HG03175 (cell line): ENCODE results near the gene RBM20.

Source experiments
- ATAC-seq: cut with Tn5 transposase; IDR thresholded peaks from one replicate; pipeline ENCODE4 v1.9.1; 2021; ENCODE audit warnings: mild to moderate bottlenecking, moderate library complexity; ENCODE audit not compliant: unreplicated experiment

The RBM20 gene

DNA sequence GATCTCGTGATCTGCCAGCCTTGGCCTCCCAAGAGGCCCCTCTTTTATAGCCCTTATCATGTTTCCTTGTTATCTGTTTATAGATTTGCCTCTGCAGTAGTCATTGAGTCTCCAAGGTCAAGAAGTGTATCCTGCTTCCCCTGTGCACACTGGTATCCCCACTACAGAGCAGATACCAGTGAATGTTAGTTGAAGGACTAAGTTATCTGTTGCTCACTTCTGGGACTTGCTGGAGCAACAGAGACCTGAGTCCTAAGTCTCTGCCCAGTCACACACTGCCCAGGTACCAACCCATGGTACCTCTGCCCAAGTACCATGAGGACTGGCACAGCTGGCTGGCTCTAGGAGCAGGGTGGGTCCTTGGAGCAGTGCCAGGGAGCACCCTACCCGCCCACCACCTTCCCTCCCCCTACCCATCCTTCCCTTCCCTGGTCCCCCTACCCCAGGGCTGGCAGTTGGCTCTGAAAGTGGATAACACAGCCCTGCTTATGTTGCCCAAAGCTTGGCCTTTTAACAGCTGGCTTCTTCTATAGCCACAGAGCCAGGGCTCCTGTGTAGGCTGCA, 201.1 kb downstream of the RBM20 start:
- no peak for ATAC-seq

DNA sequence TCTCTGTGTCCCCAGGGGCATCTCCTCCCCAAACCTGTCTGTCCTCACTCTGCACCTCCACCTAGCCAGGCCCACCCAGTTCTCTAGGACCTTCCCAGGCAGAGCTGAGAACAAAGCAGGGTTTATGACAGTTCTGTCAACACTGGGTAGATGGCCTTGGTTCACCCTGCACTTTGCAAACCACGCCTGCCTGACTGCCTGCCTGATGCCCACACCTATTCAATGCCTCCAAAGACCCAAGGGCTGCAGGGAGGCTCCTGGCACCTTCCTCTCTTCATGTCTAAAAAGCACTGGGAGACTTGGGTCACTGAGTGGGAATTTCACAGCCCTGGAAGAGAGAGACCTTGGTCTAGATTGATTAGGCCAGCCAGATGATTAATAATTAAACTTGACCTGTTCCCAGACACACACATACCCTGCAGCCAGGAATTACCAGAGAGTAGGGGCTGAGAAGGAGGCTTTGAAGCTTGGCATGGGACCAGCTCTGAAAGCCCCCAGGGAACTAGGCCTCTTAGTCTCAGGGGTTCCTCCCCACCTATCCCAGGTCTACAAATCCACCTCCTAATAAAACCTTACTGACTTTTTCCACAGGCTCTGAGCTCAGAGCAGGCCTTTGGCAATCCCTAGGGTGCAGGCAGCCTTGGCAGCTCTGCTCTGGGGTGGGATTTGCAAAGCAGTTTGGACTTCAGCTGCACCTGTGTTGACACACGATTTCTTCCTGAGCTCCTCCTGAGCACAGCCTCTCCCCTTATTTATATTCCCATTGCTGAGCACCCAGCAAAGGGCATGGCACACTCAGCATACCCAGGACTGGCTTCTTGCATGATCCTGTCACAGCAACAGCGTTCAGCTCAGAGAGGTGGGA, 201.9 kb downstream of the RBM20 start:
- ATAC-seq: no peak

DNA sequence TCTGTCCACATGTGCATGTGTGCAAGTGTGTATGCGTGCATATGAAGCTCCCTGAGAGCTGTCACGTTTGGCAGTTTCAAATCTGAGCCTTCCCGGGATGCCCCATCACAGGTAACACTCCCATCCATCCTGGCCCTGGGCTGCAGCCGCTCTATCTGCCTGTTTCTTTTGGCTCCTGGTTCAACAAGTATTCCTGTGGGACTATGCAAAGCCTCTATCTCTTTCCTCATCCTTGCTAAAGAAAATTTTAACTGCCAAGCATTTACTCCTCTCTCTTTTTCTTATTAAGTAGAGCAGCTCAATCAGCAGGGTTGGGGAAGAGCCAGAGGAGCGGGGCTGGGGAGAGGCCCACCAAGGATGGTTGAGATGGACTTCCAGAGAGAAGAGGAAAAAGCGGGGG, 203.2 kb downstream of the RBM20 start:
- ATAC-seq: no peak

DNA sequence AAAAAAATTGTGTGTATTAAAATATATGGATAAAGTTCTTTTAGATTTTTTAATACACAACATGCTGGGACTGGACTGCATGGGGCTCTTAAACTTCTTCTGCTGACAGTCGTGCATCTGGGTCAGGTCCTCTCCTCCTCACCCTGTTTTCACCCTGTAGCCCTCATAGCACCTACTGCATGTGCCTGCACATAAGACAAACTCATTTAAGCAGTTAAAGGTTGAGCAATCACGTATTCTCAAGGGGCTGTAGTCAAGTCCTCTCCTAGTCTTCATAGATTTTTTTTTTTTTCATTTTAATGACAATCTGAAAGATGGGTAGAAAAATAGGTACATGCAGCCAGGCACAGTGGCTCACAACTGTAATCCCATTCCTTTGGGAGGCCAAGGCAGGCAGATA, 204.0 kb downstream of the RBM20 start:
- ATAC-seq: no peak

DNA sequence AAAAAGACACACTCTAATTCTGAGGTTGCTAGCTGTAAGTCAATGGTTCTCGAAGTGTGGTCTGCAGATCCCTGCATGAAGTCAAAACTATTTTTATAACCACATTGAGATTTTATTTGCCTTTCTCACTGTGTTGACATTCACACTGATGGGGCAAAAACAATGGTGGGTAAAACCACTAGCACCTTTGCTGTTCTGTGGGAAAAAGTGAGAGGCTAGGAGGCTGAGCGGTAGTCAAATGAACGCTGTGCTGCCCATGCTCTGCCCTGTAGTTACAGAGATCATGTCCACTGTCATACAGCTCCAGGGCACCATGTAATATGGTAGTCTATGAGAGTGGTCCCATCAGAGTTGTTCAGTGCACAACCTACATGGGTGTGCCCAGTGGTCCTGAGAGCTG, 206.0 kb downstream of the RBM20 start:
- ATAC-seq: no peak

DNA sequence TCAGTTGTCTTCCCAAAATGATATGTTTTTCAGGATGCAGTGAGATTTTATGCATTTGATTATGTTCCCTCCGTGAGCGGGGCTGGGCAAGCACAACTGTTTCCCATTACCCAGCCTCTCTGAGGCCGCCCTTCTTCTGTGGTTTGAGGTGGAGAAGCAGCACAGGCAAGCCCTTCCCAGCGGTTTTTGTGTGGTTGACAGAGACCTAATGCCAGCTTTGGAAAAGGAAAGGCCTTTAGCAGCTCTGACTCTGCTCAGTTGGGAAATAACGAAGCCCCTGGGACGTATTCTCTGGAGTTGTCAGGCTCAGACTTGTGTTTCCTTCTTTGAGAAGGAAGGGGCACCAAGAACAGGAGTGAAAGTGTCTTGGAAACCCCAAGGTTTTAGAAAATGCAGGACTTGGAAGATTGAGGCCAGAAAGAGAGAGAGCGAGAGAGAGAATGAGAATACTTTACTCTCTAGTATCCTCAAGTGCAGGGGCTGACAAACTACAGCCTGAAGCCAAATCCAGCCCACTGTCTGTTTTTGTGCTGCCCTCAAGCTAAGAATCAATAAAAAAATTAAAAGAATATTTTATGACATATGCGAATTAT, 207.0 kb downstream of the RBM20 start:
- no peak for ATAC-seq

DNA sequence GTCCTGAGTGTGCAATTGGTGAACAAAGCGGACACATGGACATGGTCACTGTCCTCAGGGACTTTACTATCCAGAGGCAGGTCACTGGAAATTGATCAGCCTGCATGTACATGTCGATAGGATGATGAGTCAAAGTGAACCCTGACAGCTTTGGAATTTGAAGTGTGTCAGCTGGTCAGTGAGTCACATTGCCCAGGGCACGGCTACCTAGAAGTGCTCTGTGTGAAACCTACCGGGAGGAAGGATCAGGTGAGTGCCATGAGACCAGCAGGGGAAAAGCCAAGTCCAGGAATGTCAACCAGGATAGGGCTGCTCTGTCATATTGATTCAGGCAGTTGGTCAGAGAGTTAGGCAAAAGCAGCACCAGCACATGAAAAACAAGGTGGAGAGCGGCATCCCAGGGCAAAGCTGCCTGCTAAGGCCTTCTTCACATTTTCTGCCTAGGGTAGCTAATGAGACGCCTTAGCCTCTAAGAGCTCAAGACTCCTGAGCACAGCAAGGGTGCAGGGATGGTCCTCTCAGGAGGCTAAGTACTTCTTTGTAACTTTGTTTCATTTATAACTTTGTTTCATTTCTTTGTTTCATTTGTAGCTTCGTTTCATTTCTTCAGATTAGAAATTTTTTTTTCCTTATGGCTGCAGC, 208.2 kb downstream of the RBM20 start:
- no peak for ATAC-seq

DNA sequence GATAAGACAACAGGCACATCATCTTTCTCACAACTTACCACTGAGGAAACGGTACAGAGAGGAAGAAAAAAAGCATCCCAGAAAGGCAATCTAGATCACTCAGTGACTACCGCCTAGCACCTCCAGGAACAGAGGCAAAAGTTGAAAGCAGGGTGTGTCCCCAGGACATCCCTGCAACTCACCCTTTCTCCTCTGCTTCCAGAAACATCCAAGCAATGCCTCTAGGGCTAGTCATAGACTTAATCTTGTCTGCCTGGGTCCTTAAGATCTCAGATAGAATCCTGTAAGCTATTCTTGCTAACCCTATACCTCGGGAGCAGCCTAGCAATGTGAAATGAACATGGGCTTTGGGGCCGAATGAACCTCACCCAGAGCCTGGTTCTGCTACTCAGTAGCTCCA, 208.8 kb downstream of the RBM20 start:
- no peak for ATAC-seq

DNA sequence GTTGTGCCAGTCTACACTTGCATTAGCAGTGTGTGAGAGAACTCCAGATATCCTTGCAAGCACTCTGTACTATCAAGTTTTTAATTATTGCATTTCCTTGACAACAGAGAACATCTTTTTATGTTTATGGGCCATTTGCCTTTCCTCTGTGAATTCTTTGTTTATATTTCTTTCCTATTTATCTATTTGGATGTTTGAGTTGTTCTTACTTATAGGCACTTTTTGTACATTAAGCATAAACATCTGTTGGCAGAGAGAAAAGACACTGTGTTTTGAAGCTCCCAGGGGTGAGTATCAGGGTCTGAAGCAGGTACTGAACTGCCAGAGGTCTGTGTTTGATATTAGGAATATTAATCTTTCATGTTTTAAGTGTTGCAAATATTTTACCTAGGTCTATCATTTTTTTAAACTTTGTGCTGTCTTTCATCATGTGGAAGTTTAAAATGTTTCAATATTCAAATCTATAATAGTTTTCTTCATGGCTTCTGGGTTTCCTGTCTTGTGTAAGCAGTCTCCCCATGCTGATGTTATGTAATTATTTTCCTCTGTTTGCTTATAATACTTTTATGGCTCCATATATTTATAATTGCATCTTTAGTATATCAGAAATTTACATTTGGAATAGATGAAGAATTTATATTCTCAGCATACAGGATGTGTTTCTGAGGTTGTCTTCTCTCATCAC, 209.9 kb downstream of the RBM20 start:
- ATAC-seq: no peak

DNA sequence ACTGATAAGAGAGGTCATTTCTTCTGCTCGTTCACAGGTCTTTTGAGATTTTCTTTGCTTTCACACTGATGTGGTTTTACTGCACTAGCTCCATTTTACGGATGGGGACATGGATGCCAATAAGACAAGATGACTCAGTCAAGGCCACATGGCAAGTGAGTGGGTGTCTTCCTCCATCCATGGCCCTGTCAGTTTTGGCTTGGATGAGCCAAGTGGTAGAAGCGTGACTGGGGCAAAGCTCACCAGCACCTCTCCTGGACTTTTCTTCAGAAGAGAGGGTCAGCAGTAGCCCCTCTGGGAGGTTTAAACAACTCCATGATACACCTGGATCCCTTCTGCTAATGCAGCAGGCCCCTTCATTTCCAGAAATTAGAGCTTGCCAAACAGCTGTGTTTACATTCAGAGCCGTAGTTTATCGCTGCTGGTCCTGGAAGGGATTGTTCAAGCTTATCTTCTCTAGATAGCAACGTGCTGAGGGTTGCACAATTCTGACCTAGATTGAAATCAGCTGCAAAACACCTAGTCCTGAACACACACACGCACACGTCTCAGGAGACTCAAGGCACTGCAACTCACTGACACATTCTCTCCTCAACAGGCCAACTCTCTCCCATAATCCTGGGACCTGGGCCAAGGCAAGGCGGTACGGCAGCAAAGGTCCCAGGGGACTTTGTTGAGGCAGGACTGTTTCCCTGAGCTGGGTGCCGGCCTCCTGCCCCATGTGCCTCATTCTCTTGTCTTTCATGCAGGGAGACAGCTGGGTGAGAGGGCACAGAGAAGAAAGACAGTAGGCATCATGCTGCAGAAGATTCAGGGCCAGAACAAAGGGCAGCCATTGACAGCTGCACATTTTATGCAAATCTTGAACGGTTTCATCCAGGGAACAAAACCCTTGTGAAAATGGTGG, 213.4 kb downstream of the RBM20 start:
- no peak for ATAC-seq

DNA sequence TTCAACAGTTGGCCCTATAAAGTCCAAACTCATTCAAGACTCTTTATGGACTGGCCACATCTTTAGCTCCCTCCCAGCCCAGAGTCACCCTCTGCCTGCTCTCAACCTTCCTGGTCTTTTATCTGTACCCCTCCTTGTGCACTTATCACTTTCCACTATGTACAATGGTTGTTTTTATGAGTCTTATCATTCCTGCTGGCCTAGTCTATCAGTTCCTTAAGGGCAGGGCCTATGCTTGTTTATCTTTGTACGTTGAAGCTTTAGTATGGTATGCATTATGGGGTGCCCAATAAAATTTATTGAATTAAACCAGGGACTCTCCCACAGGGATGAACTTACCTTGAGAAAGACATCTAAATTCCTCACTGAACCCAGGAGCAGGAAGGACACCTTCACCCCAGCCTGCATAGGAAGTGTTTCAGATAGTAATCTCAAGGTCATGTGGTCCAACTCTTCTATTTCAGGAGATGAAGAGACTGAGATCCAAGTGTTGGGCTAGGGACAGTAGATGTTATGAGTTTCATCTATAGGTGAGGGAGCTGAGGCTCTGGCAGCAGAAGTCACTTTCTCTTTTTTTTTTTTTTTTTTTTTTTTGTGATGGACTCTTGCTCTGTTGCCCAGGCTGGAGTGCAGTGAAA, 214.3 kb downstream of the RBM20 start:
- ATAC-seq: no peak

DNA sequence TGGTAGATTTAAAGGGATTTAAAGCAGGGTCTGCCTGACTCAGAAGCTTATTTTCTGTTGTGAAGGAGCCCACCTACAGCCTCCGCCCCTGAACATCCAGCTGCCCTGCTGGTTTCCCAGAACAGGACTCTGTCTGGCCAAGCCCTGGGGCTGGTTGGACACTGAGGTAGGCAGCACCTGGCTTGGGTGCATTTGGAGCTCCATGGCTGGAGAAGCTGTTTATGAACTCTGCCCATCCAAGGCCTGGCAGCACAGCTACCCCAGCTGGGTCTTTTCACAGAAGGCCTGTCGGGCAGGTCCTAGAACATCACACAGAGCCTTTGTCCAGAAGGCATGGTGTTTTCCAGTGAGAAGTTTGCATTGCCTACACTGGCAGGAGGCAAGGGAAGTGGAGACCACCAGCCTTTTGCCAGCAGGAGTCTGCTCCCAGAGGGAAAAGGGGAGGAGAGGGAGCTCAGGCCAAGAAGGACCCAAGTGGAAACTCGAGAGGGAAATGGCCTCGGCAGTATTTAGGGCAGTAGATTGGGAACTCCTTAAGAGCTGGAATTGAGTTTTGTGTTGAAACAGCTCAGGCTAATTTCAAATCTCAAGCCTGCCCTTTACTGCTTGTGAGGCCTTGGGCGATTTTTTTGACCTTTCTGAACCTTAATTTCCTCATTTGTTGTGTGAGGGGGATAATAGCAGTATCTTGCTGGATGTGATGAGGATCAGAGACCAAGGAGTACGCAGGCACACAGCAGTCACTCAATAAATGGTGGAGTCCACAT, 215.3 kb downstream of the RBM20 start:
- no peak for ATAC-seq

DNA sequence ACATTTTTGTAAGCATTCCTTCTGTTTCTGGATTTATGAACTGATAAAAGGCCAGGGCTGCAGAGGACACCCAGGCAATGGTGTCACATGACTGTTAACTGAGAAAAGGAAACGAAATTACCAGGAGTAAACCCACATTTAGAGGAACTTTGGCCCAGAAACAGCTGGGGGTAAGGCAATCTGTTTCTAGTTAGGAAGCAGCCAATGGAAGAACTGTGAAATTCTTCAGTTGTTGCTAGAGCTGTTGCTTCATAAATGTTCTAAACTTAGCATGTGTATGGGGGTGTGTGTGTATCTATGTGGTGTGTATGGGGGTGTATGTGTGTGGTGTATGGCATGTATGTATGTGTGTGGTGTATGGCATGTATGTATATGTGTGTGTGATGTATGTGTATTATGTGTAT, 215.8 kb downstream of the RBM20 start:
- peak; percentile 3 for ATAC-seq

DNA sequence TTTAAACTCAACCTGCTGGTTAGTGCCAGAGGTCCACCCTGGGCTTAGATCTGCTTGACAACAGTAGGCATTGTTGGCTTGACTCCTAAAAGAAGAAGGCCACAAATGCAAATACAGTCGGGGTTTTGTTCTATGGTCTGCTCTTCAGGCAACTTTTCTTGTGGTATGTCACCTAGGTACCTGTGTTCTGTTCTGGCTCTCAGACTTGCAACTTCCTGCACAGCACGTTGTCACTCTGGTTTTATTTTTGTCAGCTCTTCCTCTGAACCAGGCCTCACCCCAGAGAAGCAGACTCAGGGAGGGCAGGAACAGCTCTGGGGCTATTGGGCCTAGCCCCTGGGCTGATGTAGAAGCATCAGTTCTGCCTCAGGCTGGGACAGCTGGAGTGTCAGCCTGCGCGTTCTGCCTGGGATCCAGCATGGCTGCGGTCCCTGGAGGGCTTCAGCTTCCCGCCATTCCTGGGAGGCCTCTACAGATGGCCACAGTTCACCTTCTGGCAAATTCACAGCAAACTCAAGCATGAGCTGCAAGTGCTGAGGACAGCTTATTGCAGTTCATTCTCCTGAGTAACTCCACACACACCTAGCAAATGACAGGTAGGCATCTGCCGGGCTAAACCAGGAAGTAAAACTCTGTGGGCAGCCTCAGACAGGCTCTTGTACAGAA, 216.6 kb downstream of the RBM20 start:
- peak; percentile 71 for ATAC-seq

DNA sequence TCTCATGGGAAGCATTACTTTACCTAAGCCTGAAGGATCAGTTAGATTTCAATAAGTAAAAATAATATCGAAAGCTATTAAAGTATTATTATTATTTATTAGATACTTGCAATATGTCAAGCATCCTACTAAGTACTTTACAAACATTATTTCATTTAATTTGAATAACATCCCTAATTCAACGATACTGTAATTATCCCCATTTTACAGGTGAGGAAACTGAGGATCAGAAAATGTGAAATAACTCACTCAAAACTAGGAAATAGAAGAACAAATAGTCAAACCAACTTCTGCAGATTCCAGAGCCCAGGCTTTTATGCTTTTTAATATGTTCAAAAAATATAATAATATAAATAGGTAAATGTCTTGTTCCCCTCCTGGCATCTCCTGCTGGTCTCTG, 217.3 kb downstream of the RBM20 start:
- no peak for ATAC-seq

DNA sequence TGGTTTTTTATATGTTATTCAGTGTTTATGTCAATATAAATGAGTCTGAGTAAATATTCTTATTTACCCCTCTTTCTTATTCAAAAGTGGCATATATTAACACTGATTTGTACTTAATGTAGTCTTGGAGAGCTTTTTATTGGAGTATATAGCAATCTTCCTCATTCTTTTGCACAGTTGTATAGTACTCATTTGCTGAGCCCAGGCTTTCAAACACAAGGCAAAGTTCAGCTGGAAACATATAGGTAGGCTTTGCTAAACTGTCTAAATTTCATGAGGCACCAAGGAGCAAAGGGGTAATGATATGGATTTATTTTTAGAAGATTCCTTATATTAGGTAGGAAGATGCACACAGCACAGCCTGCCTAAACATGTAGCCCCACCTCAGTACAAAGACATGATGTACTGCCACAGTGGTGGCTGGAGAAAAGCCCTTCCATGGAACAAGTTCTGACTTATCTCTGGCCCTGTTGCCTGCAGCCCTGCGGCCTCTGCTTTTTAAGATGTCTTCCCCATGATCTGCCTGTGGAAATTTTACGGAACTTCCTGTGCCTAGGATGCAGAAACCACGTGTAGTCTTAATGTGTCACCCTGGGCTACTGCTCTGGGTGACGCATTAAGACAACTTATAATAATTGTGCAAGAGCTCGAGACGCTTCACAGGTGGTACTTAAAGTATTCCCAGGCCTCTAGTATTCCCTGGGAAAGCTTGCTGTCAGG, 218.0 kb downstream of the RBM20 start:
- ATAC-seq: no peak

DNA sequence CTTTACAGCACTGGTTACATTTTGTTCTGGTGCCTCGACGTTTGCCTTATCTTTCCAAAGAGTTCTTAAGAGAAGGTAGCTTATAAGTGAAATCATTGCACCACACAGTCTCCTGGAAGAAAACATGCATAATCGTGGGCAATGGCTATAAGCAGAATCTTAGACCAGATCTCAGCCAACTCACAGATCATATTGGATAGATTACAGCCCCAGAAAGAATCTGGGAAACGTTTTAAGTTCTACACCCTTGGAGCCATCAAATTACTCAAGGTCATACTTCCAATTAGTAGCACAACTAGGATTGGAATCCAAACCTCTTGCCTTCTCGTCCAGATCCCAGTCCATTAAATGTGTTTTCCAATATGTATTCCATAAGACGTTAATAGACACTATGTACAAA, 218.8 kb downstream of the RBM20 start:
- ATAC-seq: no peak

DNA sequence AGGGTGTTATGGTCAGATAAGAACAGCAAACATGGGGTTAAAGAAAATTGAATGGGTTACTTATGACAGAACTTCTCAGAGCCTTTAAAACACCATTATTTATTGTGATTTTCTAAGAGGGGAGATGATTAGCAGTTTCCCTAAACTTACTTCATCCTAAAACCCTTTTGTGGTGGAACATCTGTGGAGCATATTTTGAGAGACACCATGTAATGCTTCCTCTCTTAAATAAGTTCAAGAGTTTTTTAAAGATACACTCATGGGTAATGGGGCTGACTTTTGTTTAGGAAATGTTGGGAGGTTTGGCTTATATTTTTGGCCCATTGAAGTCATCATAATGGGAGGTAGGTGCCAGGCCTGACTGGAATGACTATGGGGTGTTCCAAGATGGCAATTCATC, 219.2 kb downstream of the RBM20 start:
- no peak for ATAC-seq
